ENCODE results near the gene DAB1. TPM values are rescaled to one million over a fixed set of nuclear protein-coding genes. Genes with fewer than 3 reads are reported as not detected.

The DAB1 gene
- polyA plus RNA-seq, 1 donor from 2014 or later = 11.4 TPM

- no peak for TF ChIP-seq RAD21 (conservative IDR thresholded peaks at IDR 0.05)
Observed at GRCh38 chr1:57363643-57364042, 60.2 kb downstream of the DAB1 start (continued).

GRCh38 chr1:57363165-57363564 is 60.7 kb downstream of the DAB1 start:
- TF ChIP-seq POLR2AphosphoS5 (IDR thresholded peaks at IDR 0.05) (no peak), TAF1 (IDR thresholded peaks at IDR 0.05; ENCODE audit: low read depth) (no peak), SMC3 (conservative IDR thresholded peaks at IDR 0.05; ENCODE audit: poor library complexity) (no peak), CTCF (IDR thresholded peaks at IDR 0.05; ENCODE audit: poor library complexity, severe bottlenecking) (no peak), REST (IDR thresholded peaks at IDR 0.05; ENCODE audit: borderline replicate concordance) (no peak), EZH2 (IDR thresholded peaks at IDR 0.05; ENCODE audit: borderline replicate concordance, insufficient read depth, low read length, poor library complexity, severe bottlenecking) (no peak), EP300 (conservative IDR thresholded peaks at IDR 0.05; ENCODE audit: poor library complexity, severe bottlenecking) (no peak), MXI1 (conservative IDR thresholded peaks at IDR 0.05; ENCODE audit: poor library complexity, severe bottlenecking) (no peak), RAD21 (conservative IDR thresholded peaks at IDR 0.05) (no peak)
- H3F3A ChIP-seq (ENCODE audit: insufficient read depth, low read length, poor library complexity, severe bottlenecking) = no peaks in the 10 kb centered on the region
- H3K27me3 ChIP-seq (ENCODE audit: insufficient read depth, low read depth, low read length) = no peaks in the 10 kb centered on the region
- H3K9me2 ChIP-seq (ENCODE audit: insufficient read depth, low read length) = no peaks in the 10 kb centered on the region
- no peak overlapping the region for H3K27ac ChIP-seq (ENCODE audit: low read length)
- no peaks in the 10 kb centered on the region for H3K36me3 ChIP-seq (ENCODE audit: insufficient read depth, low read length)
- H3K4me2 ChIP-seq (ENCODE audit: low read length) = no peak overlapping the region
- H3K4me3 ChIP-seq (ENCODE audit: low read length) = no peak overlapping the region
- H2AFZ ChIP-seq (ENCODE audit: low read depth, low read length) = no peak overlapping the region
- no peak overlapping the region for H3K9ac ChIP-seq (ENCODE audit: low read length)
- H3K79me2 ChIP-seq (replicated peaks; ENCODE audit: insufficient read depth, low read length) = peaks cover 2% of the 10 kb centered on the region
- no peaks in the 10 kb centered on the region for H3K9me3 ChIP-seq (ENCODE audit: low read length)
- H4K20me1 ChIP-seq (ENCODE audit: insufficient read depth) = no peaks in the 10 kb centered on the region

GRCh38 chr1:57362480-57362879 is 61.4 kb downstream of the DAB1 start:
- no peaks in the 10 kb centered on the region for H4K20me1 ChIP-seq (ENCODE audit: insufficient read depth)
- H2AFZ ChIP-seq (ENCODE audit: low read depth, low read length) = no peak overlapping the region
- no peak overlapping the region for H3K9ac ChIP-seq (ENCODE audit: low read length)
- H3K4me3 ChIP-seq (ENCODE audit: low read length) = no peak overlapping the region
- H3K4me2 ChIP-seq (ENCODE audit: low read length) = no peak overlapping the region
- no peaks in the 10 kb centered on the region for H3K9me2 ChIP-seq (ENCODE audit: insufficient read depth, low read length)
- H3K27me3 ChIP-seq (ENCODE audit: insufficient read depth, low read depth, low read length) = no peaks in the 10 kb centered on the region
- H3F3A ChIP-seq (ENCODE audit: insufficient read depth, low read length, poor library complexity, severe bottlenecking) = no peaks in the 10 kb centered on the region
- no peaks in the 10 kb centered on the region for H3K36me3 ChIP-seq (ENCODE audit: insufficient read depth, low read length)
- H3K9me3 ChIP-seq (ENCODE audit: low read length) = no peaks in the 10 kb centered on the region
- TF ChIP-seq POLR2AphosphoS5 (IDR thresholded peaks at IDR 0.05) (no peak), EP300 (conservative IDR thresholded peaks at IDR 0.05; ENCODE audit: poor library complexity, severe bottlenecking) (no peak), CTCF (IDR thresholded peaks at IDR 0.05; ENCODE audit: poor library complexity, severe bottlenecking) (no peak), SMC3 (conservative IDR thresholded peaks at IDR 0.05; ENCODE audit: poor library complexity) (no peak), MXI1 (conservative IDR thresholded peaks at IDR 0.05; ENCODE audit: poor library complexity, severe bottlenecking) (no peak), RAD21 (conservative IDR thresholded peaks at IDR 0.05) (no peak), EZH2 (IDR thresholded peaks at IDR 0.05; ENCODE audit: borderline replicate concordance, insufficient read depth, low read length, poor library complexity, severe bottlenecking) (no peak), TAF1 (IDR thresholded peaks at IDR 0.05; ENCODE audit: low read depth) (no peak), REST (IDR thresholded peaks at IDR 0.05; ENCODE audit: borderline replicate concordance) (no peak)
- H3K79me2 ChIP-seq (replicated peaks; ENCODE audit: insufficient read depth, low read length) = peaks cover 5% of the 10 kb centered on the region
- no peak overlapping the region for H3K27ac ChIP-seq (ENCODE audit: low read length)

Measured in neural cell (in vitro differentiated cells).